Dendritic cell treated with granulocyte-macrophage colony-stimulating factor and Interleukin-4, amounts not matched to agents 40 ng/mL and 50 ng/mL, for 4 days (primary cell): ENCODE measurements around the gene SLC9A1.

Experiments
- H3K27ac Mint-ChIP-seq: one replicate; pipeline ENCODE4 v1.8.0; 2022; ENCODE audit warnings: mild to moderate bottlenecking, mixed read lengths
- H3K27me3 Mint-ChIP-seq: one replicate; pipeline ENCODE4 v1.8.0; 2022; ENCODE audit warnings: mild to moderate bottlenecking, mixed read lengths
- H3K36me3 Mint-ChIP-seq: one replicate; pipeline ENCODE4 v1.8.0; 2022; ENCODE audit warnings: low read depth, mixed read lengths
- H3K4me1 Mint-ChIP-seq: one replicate; pipeline ENCODE4 v1.8.0; 2022; ENCODE audit warnings: low read depth, mixed read lengths
- H3K4me3 Mint-ChIP-seq: one replicate; pipeline ENCODE4 v1.8.0; 2022; ENCODE audit warnings: mild to moderate bottlenecking, moderate library complexity, mixed read lengths
- H3K9me3 Mint-ChIP-seq: one replicate; pipeline ENCODE4 v1.8.0; 2022; ENCODE audit warnings: mixed read lengths
- intact Hi-C: fragments of 100-400 bp; cut with micrococcal nuclease; formaldehyde crosslinking; loops from one replicate; pipeline ENCODE4 v1.15.0; 2022

The SLC9A1 gene

GRCh38 chr1:27145934-27146354 is 9.0 kb downstream of the SLC9A1 start:
- peaks cover 55% of the 10 kb centered on the region for H3K4me1 Mint-ChIP-seq
- intact Hi-C loops = no loop called here
- no peaks in the 10 kb centered on the region for H3K27me3 Mint-ChIP-seq
- no peak overlapping the region for H3K27ac Mint-ChIP-seq
- no peak overlapping the region for H3K4me3 Mint-ChIP-seq
- peaks cover 33% of the 10 kb centered on the region for H3K36me3 Mint-ChIP-seq
- H3K9me3 Mint-ChIP-seq = no peaks in the 10 kb centered on the region

DNA sequence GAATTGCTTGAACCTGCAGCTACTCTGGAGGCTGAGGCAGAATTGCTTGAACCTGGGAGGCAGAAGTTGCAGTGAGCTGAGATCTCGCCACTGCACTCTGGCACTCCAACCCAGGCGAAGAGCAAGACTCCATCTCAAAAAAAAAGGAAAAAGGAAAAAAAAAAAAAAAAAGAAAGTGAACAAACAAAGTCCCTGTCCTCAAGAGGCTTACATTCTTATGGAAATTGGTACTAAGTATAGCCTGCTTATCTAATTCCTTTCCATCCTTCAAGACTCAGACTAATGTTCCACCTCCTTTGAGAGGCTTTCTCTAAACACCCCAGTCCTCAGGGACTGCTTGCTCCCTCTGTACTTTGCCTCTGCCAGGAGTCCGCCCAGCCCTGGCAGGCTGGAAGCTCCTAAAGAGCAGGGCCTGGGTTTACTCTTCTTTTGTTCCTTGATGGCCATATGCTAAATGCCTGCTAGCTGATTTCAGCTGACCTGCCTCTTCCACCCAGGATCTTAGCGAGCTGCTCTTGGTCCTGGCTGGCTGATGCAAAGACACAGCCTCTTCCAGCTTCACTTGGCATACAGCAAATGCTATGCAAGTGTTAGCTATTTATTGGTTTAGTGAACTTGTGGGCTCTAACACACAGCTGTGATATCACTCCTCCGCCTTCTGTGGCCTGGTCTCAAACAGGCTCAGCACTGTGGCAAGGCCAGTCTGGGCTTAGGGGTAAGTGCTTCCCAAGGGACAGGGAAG is 9.8 kb downstream of the SLC9A1 start:
- no peak overlapping the region for H3K27ac Mint-ChIP-seq
- no peaks in the 10 kb centered on the region for H3K9me3 Mint-ChIP-seq
- peaks cover 33% of the 10 kb centered on the region for H3K36me3 Mint-ChIP-seq
- H3K4me1 Mint-ChIP-seq = peaks cover 55% of the 10 kb centered on the region
- no peak overlapping the region for H3K4me3 Mint-ChIP-seq
- no peaks in the 10 kb centered on the region for H3K27me3 Mint-ChIP-seq
- intact Hi-C loops = no loop called here

DNA sequence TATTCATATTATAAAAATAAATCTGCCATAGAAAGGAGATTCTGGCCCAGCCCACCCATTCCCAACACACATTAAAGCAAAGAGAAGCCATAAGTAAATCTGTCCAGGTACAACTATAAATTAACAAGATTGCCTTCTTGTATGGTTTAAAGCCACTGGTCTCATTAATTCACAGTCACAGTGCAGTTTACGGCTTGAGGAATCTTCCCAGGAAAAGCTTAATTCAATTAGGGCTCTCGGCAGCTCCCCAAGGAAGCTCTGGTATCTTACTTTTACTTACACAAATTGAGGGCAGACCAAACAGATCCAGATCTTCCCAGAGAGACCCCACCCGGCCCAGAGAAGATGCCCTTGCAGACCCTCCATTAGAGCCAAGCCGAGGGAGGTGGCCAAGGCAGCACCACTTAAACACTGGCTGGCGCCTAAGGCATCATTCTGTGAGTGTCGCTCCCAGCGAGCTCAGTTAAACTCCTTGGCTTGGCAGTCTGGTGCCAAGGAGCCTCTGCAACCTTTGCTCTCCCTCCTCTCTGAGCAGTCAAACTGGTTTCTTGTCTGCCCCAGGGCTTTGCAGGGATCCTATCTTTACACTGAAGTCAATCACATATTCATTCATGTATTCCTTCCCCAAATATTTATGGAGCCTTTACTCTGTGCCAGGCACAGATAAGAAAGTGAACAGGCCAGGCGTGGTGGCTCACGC is 10.7 kb downstream of the SLC9A1 start:
- H3K9me3 Mint-ChIP-seq = no peaks in the 10 kb centered on the region
- no peaks in the 10 kb centered on the region for H3K27me3 Mint-ChIP-seq
- H3K36me3 Mint-ChIP-seq = peaks cover 33% of the 10 kb centered on the region
- no peak overlapping the region for H3K27ac Mint-ChIP-seq
- H3K4me1 Mint-ChIP-seq = peaks cover 55% of the 10 kb centered on the region
- no peak overlapping the region for H3K4me3 Mint-ChIP-seq
- intact Hi-C loops = no loop called here

DNA sequence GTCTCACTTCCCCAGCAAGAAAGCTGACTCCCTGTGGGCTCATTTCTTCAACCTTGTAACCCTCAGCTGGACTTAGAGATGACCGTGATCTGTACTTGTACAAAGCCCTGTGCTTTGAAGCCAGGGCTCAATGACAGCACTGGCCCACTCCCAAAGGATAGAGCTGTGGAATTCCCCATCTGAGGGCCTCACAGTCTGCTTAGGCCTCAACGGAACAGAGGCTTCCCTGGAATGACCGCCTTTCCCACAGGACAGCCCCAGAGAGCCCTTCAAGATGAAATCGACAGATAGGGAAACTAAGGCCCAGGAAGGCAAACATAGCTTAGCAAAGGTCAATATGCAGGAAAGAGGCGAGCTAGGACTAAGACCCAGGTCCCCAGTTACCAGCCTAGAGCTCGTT is 11.5 kb downstream of the SLC9A1 start:
- no peak overlapping the region for H3K27ac Mint-ChIP-seq
- peaks cover 55% of the 10 kb centered on the region for H3K4me1 Mint-ChIP-seq
- intact Hi-C loops = no loop called here
- no peaks in the 10 kb centered on the region for H3K27me3 Mint-ChIP-seq
- H3K4me3 Mint-ChIP-seq = no peak overlapping the region
- H3K9me3 Mint-ChIP-seq = no peaks in the 10 kb centered on the region
- H3K36me3 Mint-ChIP-seq = peaks cover 27% of the 10 kb centered on the region

DNA sequence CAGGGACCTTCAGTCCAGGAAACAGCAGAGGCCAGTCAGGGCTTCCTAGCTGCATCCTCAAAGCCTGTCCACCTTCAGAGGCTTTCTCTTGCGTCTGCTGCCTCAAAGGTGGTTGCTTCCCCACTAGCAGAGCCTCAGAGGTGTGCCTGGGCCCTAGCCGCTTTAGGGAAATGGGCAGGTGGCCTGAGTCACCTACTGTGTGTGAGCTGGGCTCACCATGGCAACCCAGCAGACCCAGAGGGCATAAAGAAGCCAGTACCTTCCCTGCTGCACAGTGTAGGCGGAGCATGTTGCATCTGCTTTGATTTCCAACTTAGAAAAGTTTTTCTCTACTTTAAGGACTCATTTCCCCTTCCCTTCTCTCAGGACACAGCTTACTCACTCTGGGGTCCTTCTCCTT is 12.5 kb downstream of the SLC9A1 start:
- H3K27ac Mint-ChIP-seq = no peak overlapping the region
- H3K36me3 Mint-ChIP-seq = peaks cover 23% of the 10 kb centered on the region
- no peaks in the 10 kb centered on the region for H3K9me3 Mint-ChIP-seq
- intact Hi-C loops = no loop called here
- H3K27me3 Mint-ChIP-seq = no peaks in the 10 kb centered on the region
- H3K4me1 Mint-ChIP-seq = peaks cover 60% of the 10 kb centered on the region
- no peak overlapping the region for H3K4me3 Mint-ChIP-seq

DNA sequence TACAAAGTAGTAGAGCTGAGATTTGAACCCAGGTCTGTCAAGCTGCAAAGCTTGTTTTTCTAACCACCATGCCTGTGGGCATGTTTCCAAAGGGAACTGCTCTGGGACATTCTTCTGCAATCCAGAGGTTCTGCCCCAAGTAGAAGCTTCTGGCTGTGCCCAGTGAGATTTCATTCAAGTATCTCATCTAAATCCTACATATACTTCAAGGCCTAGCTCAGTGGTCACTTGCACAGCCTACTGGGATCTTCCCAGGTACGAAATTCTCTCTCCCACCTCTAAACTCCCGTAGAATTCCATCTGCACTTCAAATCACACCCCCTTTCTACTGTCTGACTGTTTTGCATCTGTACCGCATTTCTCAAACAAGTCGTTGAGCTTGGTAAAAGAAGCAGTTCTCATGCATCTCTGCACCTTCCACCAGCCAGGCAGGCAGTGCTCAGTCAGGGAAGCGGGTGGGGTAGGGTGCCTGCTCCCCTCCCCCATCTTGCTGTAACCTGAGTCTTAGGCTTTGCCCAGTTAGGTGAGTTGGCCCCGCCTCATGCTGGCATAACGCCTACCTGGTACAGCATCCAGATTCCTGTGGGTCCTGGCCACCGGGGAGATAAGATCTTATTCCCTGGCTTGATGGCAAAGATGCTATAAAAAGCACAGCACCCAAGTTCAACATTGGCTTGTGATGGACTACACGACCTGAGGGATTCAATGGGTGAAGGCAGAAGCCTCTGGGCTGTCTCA is 13.5 kb downstream of the SLC9A1 start:
- peaks cover 23% of the 10 kb centered on the region for H3K36me3 Mint-ChIP-seq
- no peaks in the 10 kb centered on the region for H3K27me3 Mint-ChIP-seq
- H3K4me3 Mint-ChIP-seq = no peak overlapping the region
- peaks cover 70% of the 10 kb centered on the region for H3K4me1 Mint-ChIP-seq
- H3K9me3 Mint-ChIP-seq = no peaks in the 10 kb centered on the region
- no peak overlapping the region for H3K27ac Mint-ChIP-seq
- intact Hi-C loops = no loop called here

DNA sequence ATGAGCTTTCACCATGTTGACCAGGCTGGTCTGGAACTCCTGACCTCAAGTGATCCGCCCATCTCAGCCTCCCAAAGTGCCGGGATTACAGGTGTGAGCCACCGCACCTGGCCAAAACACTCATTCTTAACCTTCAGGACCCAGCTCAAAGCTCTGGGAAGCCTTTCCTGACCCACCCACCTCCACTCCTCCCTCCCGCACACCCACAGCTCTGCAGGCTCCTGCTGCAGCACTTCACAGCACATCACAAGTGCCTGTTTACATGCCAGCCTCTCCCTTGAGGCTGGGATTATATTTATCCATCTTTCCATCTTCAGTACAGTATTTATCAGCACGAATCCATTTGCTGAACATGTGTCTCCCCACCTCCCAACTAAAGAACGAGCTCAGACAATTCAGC is 14.9 kb downstream of the SLC9A1 start:
- H3K4me1 Mint-ChIP-seq = peaks cover 78% of the 10 kb centered on the region
- H3K4me3 Mint-ChIP-seq = no peak overlapping the region
- no peaks in the 10 kb centered on the region for H3K27me3 Mint-ChIP-seq
- intact Hi-C loops = no loop called here
- no peaks in the 10 kb centered on the region for H3K9me3 Mint-ChIP-seq
- H3K27ac Mint-ChIP-seq = no peak overlapping the region
- H3K36me3 Mint-ChIP-seq = peaks cover 8% of the 10 kb centered on the region

GRCh38 chr1:27138927-27139326 is 16.0 kb downstream of the SLC9A1 start:
- intact Hi-C loops = no loop called here
- H3K36me3 Mint-ChIP-seq = peaks cover 6% of the 10 kb centered on the region
- H3K27me3 Mint-ChIP-seq = no peaks in the 10 kb centered on the region
- no peak overlapping the region for H3K4me3 Mint-ChIP-seq
- H3K9me3 Mint-ChIP-seq = no peaks in the 10 kb centered on the region
- peaks cover 84% of the 10 kb centered on the region for H3K4me1 Mint-ChIP-seq
- H3K27ac Mint-ChIP-seq = peak overlapping the region; percentile 98

- peaks cover 5% of the 10 kb centered on the region for H3K36me3 Mint-ChIP-seq
- no peaks in the 10 kb centered on the region for H3K9me3 Mint-ChIP-seq
- H3K4me3 Mint-ChIP-seq = no peak overlapping the region
- intact Hi-C loops = no loop called here
- H3K27ac Mint-ChIP-seq = peak overlapping the region; percentile 98
- H3K27me3 Mint-ChIP-seq = no peaks in the 10 kb centered on the region
- H3K4me1 Mint-ChIP-seq = peaks cover 86% of the 10 kb centered on the region
Observed at GRCh38 chr1:27138368-27138767, 16.6 kb downstream of the SLC9A1 start.

- Mint-ChIP-seq H3K27me3 (no peaks in the 10 kb centered on the region), H3K4me3 (peak overlapping the region; percentile 2), H3K9me3 (no peaks in the 10 kb centered on the region), H3K27ac (peak overlapping the region; percentile 98), H3K4me1 (peaks cover 82% of the 10 kb centered on the region), H3K36me3 (no peaks in the 10 kb centered on the region)
- intact Hi-C loops = loop anchor here (2.0 kb wide), 1 partner anchor 23 kb away; no protein-coding TSS in a partner anchor
Observed at GRCh38 chr1:27137544-27138075, 17.3 kb downstream of the SLC9A1 start.

GRCh38 chr1:27136998-27137542 is 17.9 kb downstream of the SLC9A1 start:
- intact Hi-C loops = loop anchor here (2.0 kb wide), 1 partner anchor 22 kb away; no protein-coding TSS in a partner anchor
- Mint-ChIP-seq H3K27ac (peak overlapping the region; percentile 98), H3K9me3 (no peaks in the 10 kb centered on the region), H3K4me3 (peak overlapping the region; percentile 68), H3K4me1 (peaks cover 83% of the 10 kb centered on the region), H3K27me3 (no peaks in the 10 kb centered on the region), H3K36me3 (no peaks in the 10 kb centered on the region)

- no peaks in the 10 kb centered on the region for H3K9me3 Mint-ChIP-seq
- no peaks in the 10 kb centered on the region for H3K36me3 Mint-ChIP-seq
- peak overlapping the region; percentile 98 for H3K27ac Mint-ChIP-seq
- peak overlapping the region; percentile 68 for H3K4me3 Mint-ChIP-seq
- intact Hi-C loops = loop anchor here (2.0 kb wide), 1 partner anchor 21 kb away; no protein-coding TSS in a partner anchor
- peaks cover 84% of the 10 kb centered on the region for H3K4me1 Mint-ChIP-seq
- H3K27me3 Mint-ChIP-seq = no peaks in the 10 kb centered on the region
Observed at GRCh38 chr1:27136236-27136551, 18.7 kb downstream of the SLC9A1 start.

GRCh38 chr1:27135541-27136235 is 19.2 kb downstream of the SLC9A1 start:
- Mint-ChIP-seq H3K27ac (peak overlapping the region; percentile 98), H3K36me3 (no peaks in the 10 kb centered on the region), H3K4me3 (no peak overlapping the region), H3K9me3 (no peaks in the 10 kb centered on the region), H3K27me3 (no peaks in the 10 kb centered on the region), H3K4me1 (peaks cover 86% of the 10 kb centered on the region)
- intact Hi-C loops = loop anchor here (2.0 kb wide), 1 partner anchor 21 kb away; no protein-coding TSS in a partner anchor
